Heart left ventricle (tissue), 13 donors: ENCODE results near the gene VKORC1L1.

Experiments
- POLR2A ChIP-seq, 2 donors: fragments of 450-650 bp; IDR thresholded peaks; one replicate each; pipeline ENCODE4 v1.6.1; 2017; ENCODE audit warnings: antibody characterized with exemption in 2 of 2, mild to moderate bottlenecking in 2 of 2, moderate library complexity in 2 of 2
- TF ChIP-seq, protein P1 (sequence below), 12 donors: fragments of 200-600 bp; sonication (generic) in 4 of 12; IDR thresholded peaks; one replicate each; pipeline versions ENCODE4 v1.5.0 to v1.8.0; 2018 to 2022; ENCODE audit warnings: antibody characterized with exemption in 12 of 12, mild to moderate bottlenecking in 5 of 12
- donor health status: ischemic (EF 13 %, LVEDD 7.1; RV severe dilation, severe dysfunction).
- donor health status: DM: no; HTN: yes; CAD: no.
- donor health status: DM: no; HTN: no; CAD: no.
- donor health status: ischemic (EF 25% LVEDD 6.9; RV normal size, moderate dysfunction).
- donor health status: ischemic (EF 25% LVEDD 5.7; RV mildly dilated, moderate dysfunction).
- donor health status: ischemic (EF 35%, LVEDD 5.7; RV mildly dilated, moderate dysfunction).
- donor health status: nonischemic (EF 11% LVEDD 7.7; RV severe dilation, severe dysfunction).
- donor health status: DM: yes; HTN: yes; CAD: no.
- donor health status: PGD.
- donor health status: ischemic (EF 29% LVEDD 5.4; RV normal size, mild dysfunction).
- donor health status: nonischemic (EF 23%, LVEDD 6.1; RV moderate dilation, normal function).

DNA sequence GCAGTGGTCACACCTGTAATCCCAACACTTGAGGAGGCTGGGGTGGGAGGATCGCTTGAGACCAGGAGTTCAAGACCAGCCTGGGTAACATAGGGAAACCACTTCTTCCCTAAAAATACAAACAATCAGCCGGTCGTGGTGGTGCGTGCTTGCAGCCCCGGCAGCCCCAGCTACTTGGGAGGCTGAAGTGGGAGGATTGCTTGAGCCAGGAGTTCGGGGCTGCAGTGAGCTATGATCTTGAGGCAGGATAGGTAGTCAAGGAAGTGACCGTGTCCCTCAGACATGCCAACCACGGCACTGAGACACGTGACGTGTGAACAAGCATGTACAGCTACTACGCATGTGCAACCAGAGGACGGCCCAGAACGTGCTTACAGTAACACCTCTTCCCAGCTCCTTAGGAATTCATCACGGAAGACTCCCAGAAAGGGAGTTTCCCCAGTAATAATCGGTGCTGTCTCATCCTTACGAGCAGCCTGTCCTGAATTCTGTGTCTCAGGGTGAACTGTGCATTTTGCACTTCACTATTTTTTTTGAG, 103.9 kb downstream of the VKORC1L1 start:
- TF ChIP-seq, protein P1, sequence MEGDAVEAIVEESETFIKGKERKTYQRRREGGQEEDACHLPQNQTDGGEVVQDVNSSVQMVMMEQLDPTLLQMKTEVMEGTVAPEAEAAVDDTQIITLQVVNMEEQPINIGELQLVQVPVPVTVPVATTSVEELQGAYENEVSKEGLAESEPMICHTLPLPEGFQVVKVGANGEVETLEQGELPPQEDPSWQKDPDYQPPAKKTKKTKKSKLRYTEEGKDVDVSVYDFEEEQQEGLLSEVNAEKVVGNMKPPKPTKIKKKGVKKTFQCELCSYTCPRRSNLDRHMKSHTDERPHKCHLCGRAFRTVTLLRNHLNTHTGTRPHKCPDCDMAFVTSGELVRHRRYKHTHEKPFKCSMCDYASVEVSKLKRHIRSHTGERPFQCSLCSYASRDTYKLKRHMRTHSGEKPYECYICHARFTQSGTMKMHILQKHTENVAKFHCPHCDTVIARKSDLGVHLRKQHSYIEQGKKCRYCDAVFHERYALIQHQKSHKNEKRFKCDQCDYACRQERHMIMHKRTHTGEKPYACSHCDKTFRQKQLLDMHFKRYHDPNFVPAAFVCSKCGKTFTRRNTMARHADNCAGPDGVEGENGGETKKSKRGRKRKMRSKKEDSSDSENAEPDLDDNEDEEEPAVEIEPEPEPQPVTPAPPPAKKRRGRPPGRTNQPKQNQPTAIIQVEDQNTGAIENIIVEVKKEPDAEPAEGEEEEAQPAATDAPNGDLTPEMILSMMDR (IDR thresholded peaks at IDR 0.05), result no peak
- no peak for TF ChIP-seq POLR2A (IDR thresholded peaks at IDR 0.05)
